ENCODE results near the gene CYTL1. TPM values are rescaled to one million over a fixed set of nuclear protein-coding genes. Genes with fewer than 3 reads are reported as not detected.

The CYTL1 gene
- total RNA-seq, 1 donor from 2014 or later, result 8.1 TPM

- DNase-seq (ENCODE audit: low read depth), result no peak
- H3K4me3 ChIP-seq (ENCODE audit: low read depth, low read length), result no peak overlapping the region
- TF ChIP-seq CTCF (conservative IDR thresholded peaks at IDR 0.05; ENCODE audit: low read depth, low read length), result no peak
Observed at GRCh38 chr4:5043579-5043978, 24.3 kb upstream of the CYTL1 start.

GRCh38 chr4:5041699-5042098 lies 22.4 kb upstream of the CYTL1 start:
- no peak for DNase-seq (ENCODE audit: low read depth)
- no peak overlapping the region for H3K4me3 ChIP-seq (ENCODE audit: low read depth, low read length)
- no peak for TF ChIP-seq CTCF (conservative IDR thresholded peaks at IDR 0.05; ENCODE audit: low read depth, low read length)

- TF ChIP-seq CTCF (conservative IDR thresholded peaks at IDR 0.05; ENCODE audit: low read depth, low read length), result no peak
- DNase-seq (ENCODE audit: low read depth), result no peak
- H3K4me3 ChIP-seq (ENCODE audit: low read depth, low read length), result no peak overlapping the region
Observed at GRCh38 chr4:5040856-5041620, 21.8 kb upstream of the CYTL1 start.

- no peak for TF ChIP-seq CTCF (conservative IDR thresholded peaks at IDR 0.05; ENCODE audit: low read depth, low read length)
Observed at GRCh38 chr4:5039800-5040199, 20.5 kb upstream of the CYTL1 start.

GRCh38 chr4:5037553-5038551 lies 18.6 kb upstream of the CYTL1 start:
- no peak for TF ChIP-seq CTCF (conservative IDR thresholded peaks at IDR 0.05; ENCODE audit: low read depth, low read length)
- DNase-seq (ENCODE audit: low read depth), result peak; percentile 92
- no peak overlapping the region for H3K4me3 ChIP-seq (ENCODE audit: low read depth, low read length)

More at GRCh38 chr4:5039800-5040199, 20.5 kb upstream of the CYTL1 start:
- H3K4me3 ChIP-seq (ENCODE audit: low read depth, low read length), result no peak overlapping the region
- DNase-seq (ENCODE audit: low read depth), result no peak

GRCh38 chr4:5036239-5036638 lies 17.0 kb upstream of the CYTL1 start:
- DNase-seq (ENCODE audit: low read depth), result no peak
- no peak overlapping the region for H3K4me3 ChIP-seq (ENCODE audit: low read depth, low read length)
- TF ChIP-seq CTCF (conservative IDR thresholded peaks at IDR 0.05; ENCODE audit: low read depth, low read length), result no peak
